H1 (cell line): ENCODE data around the gene KIF26B. TPM values are rescaled to one million over a fixed set of nuclear protein-coding genes. Genes with fewer than 3 reads are reported as not detected.

Experiments
- CTCF ChIA-PET: fragments of 300-600 bp; sonication (Branson Sonifier 250); formaldehyde crosslinking; loops from one replicate; lab custom pipeline; 2021; ENCODE audit not compliant: partially characterized antibody; lab: Charles Lee
- POLR2A ChIA-PET: fragments of 300-600 bp; sonication (Branson Sonifier 250); formaldehyde crosslinking; loops from one replicate; lab custom pipeline; 2021; ENCODE audit warnings: inconsistent platforms; ENCODE audit not compliant: partially characterized antibody; lab: Charles Lee
- DNase-seq, 2 experiments: peaks; one replicate each; pipeline versions ENCODE4 v3.0.0 to v3.0.0-alpha.2; 2010 to 2022; ENCODE audit warnings: low spot score in 2 of 2, low read depth in 1 of 2, mixed read lengths in 1 of 2
- FAIRE-seq: peaks from 2 replicates; lab custom pipeline; 2011; peaks lifted over from hg19 to GRCh38; lab: Jason Lieb, UNC
- H2AFZ ChIP-seq: 2 replicates; pipeline ENCODE4 v1.8.1; 2012; ENCODE audit warnings: low read length, inconsistent platforms
- H2AK5ac ChIP-seq: 2 replicates; pipeline ENCODE4 v1.6.1; 2013; ENCODE audit warnings: low read depth, low read length
- H2BK120ac ChIP-seq: replicated peaks from 2 replicates; pipeline ENCODE3; 2013; ENCODE audit warnings: low read depth, low read length, inconsistent platforms
- H2BK12ac ChIP-seq: 2 replicates; pipeline ENCODE4 v1.6.1; 2013; ENCODE audit warnings: low read depth, low read length
- H2BK15ac ChIP-seq: 2 replicates; pipeline ENCODE4 v1.6.1; 2013; ENCODE audit warnings: low read length
- H2BK20ac ChIP-seq: 2 replicates; pipeline ENCODE4 v1.6.1; 2013; ENCODE audit warnings: low read length
- H2BK5ac ChIP-seq: 2 replicates; pipeline ENCODE4 v1.6.1; 2013; ENCODE audit warnings: low read depth, low read length
- H3K14ac ChIP-seq: 2 replicates; pipeline ENCODE4 v1.6.1; 2013; ENCODE audit warnings: inconsistent platforms; ENCODE audit not compliant: insufficient read length
- H3K18ac ChIP-seq: 2 replicates; pipeline ENCODE4 v1.6.1; 2013; ENCODE audit warnings: low read length; ENCODE audit errors: extremely low read depth
- H3K23ac ChIP-seq: 2 replicates; pipeline ENCODE4 v1.6.1; 2013; ENCODE audit warnings: inconsistent platforms; ENCODE audit not compliant: insufficient read length
- H3K23me2 ChIP-seq: 2 replicates; pipeline ENCODE4 v1.6.1; 2013; ENCODE audit warnings: low read depth, low read length
- H3K27ac ChIP-seq: 2 replicates; pipeline ENCODE4 v1.6.1; 2011; ENCODE audit warnings: low read depth, low read length, inconsistent platforms
- H3K27me3 ChIP-seq, 4 experiments: replicated peaks in 1 of 4; 1 replicate in 1 of 4; 2 replicates in 3 of 4; pipeline versions ENCODE4 v1.6.1 to v1.8.1; 2011 to 2013; ENCODE audit warnings: low read length in 3 of 4, mild to moderate bottlenecking in 3 of 4, inconsistent platforms in 2 of 4, mixed read lengths in 2 of 4, moderate library complexity in 1 of 4; ENCODE audit not compliant: control insufficient read depth in 3 of 4, insufficient read depth in 3 of 4; ENCODE audit errors: extremely low read depth in 1 of 4
- H3K36me3 ChIP-seq, 4 experiments: 2 replicates each; pipeline versions ENCODE4 v1.6.1 to v1.8.1; 2011 to 2013; ENCODE audit warnings: mild to moderate bottlenecking in 4 of 4, low read length in 3 of 4, moderate library complexity in 2 of 4, control low read depth in 1 of 4, inconsistent platforms in 1 of 4; ENCODE audit not compliant: insufficient read depth in 4 of 4, control insufficient read depth in 2 of 4
- H3K4ac ChIP-seq: replicated peaks from 2 replicates; pipeline ENCODE3; 2013; ENCODE audit warnings: low read length, low read depth, mixed read lengths, inconsistent platforms; ENCODE audit not compliant: insufficient read length
- H3K4me1 ChIP-seq, 4 experiments: replicated peaks in 1 of 4; 1 replicate in 1 of 4; 2 replicates in 3 of 4; pipeline versions ENCODE4 v1.6.1 to v1.8.1; 2011 to 2013; ENCODE audit warnings: low read length in 3 of 4, inconsistent platforms in 2 of 4, mixed read lengths in 1 of 4; ENCODE audit not compliant: insufficient read depth in 4 of 4, control insufficient read depth in 3 of 4
- H3K4me2 ChIP-seq, 2 experiments: 2 replicates each; pipeline versions ENCODE4 v1.6.1 to v1.8.1; 2011 to 2013; ENCODE audit warnings: low read depth in 2 of 2, low read length in 2 of 2, control low read depth in 1 of 2, inconsistent platforms in 1 of 2, mild to moderate bottlenecking in 1 of 2; ENCODE audit not compliant: insufficient read depth in 1 of 2
- H3K4me3 ChIP-seq, 4 experiments: fragments of 200-600, 300-600 bp in 1 of 4; sonication (generic), shearing (Covaris generic), sonication (Bioruptor Twin) in 1 of 4; 2 replicates each; pipeline versions ENCODE4 v1.5.1 to v1.8.1; 2011 to 2016; ENCODE audit warnings: low read length in 4 of 4, low read depth in 3 of 4, control low read depth in 2 of 4, inconsistent platforms in 2 of 4, mild to moderate bottlenecking in 2 of 4, mixed read lengths in 1 of 4, moderate library complexity in 1 of 4; ENCODE audit not compliant: insufficient read depth in 2 of 4; ENCODE audit errors: extremely low read depth in 1 of 4
- H3K56ac ChIP-seq: replicated peaks from 2 replicates; pipeline ENCODE3; 2013; ENCODE audit warnings: low read depth, mild to moderate bottlenecking, mixed read lengths, low read length, inconsistent platforms; ENCODE audit not compliant: insufficient read length
- H3K79me1 ChIP-seq: 2 replicates; pipeline ENCODE4 v1.6.1; 2013; ENCODE audit warnings: low read depth, low read length, control low read depth
- H3K79me2 ChIP-seq, 2 experiments: 2 replicates each; pipeline versions ENCODE4 v1.6.1 to v1.8.1; 2012 to 2013; ENCODE audit warnings: low read length in 2 of 2, mild to moderate bottlenecking in 2 of 2, inconsistent platforms in 1 of 2; ENCODE audit not compliant: insufficient read depth in 2 of 2, control insufficient read depth in 1 of 2
- H3K9ac ChIP-seq, 4 experiments: replicated peaks in 1 of 4; 1 replicate in 1 of 4; 2 replicates in 3 of 4; pipeline versions ENCODE4 v1.6.1 to v1.8.1; 2011 to 2013; ENCODE audit warnings: low read depth in 3 of 4, low read length in 3 of 4, control low read depth in 2 of 4, mild to moderate bottlenecking in 2 of 4, moderate library complexity in 2 of 4, inconsistent platforms in 1 of 4; ENCODE audit errors: extremely low read depth in 1 of 4
- H3K9me3 ChIP-seq, 2 experiments: 2 replicates each; pipeline versions ENCODE4 v1.6.1 to v1.8.1; 2012 to 2013; ENCODE audit warnings: mild to moderate bottlenecking in 2 of 2, moderate library complexity in 2 of 2, control low read depth in 1 of 2, inconsistent platforms in 1 of 2, low read depth in 1 of 2, low read length in 1 of 2, mixed read lengths in 1 of 2; ENCODE audit not compliant: insufficient read depth in 2 of 2
- H4K20me1 ChIP-seq, 2 experiments: replicated peaks in 1 of 2; 2 replicates each; pipeline versions ENCODE3 to v1.8.1; 2011 to 2013; ENCODE audit warnings: inconsistent platforms in 2 of 2, low read length in 2 of 2, mild to moderate bottlenecking in 1 of 2; ENCODE audit not compliant: insufficient read depth in 2 of 2, control insufficient read depth in 1 of 2
- H4K5ac ChIP-seq: 2 replicates; pipeline ENCODE4 v1.6.1; 2013; ENCODE audit warnings: low read length, low read depth, mixed read lengths, inconsistent platforms; ENCODE audit not compliant: insufficient read length
- H4K8ac ChIP-seq: 2 replicates; pipeline ENCODE4 v1.8.0; 2013; ENCODE audit warnings: mild to moderate bottlenecking, moderate library complexity, low read length, inconsistent platforms; ENCODE audit not compliant: insufficient read depth; ENCODE audit errors: extremely low read depth
- H4K91ac ChIP-seq: replicated peaks from 2 replicates; pipeline ENCODE3; 2013; ENCODE audit warnings: low read length, mixed read lengths, inconsistent platforms; ENCODE audit not compliant: insufficient read length
- ASH2L ChIP-seq: fragments of 200-600, 300-600 bp; sonication (generic); IDR thresholded peaks from one replicate; pipeline ENCODE4 v1.7.1; 2017; ENCODE audit warnings: low read length
- CBX8 ChIP-seq: fragments of 300-800, 300-1000 bp; sonication (generic); IDR thresholded peaks from 2 replicates; pipeline ENCODE4 v1.7.1; 2016; ENCODE audit warnings: low read depth, low read length, borderline replicate concordance
- CREB1 ChIP-seq: IDR thresholded peaks from 2 replicates; pipeline ENCODE4 v1.6.1; 2012; ENCODE audit warnings: inconsistent platforms
- GABPA ChIP-seq: IDR thresholded peaks from 2 replicates; pipeline ENCODE4 v1.6.1; 2011; ENCODE audit warnings: mild to moderate bottlenecking, low read length, moderate library complexity, borderline replicate concordance; ENCODE audit not compliant: insufficient read depth
- MAFK ChIP-seq: IDR thresholded peaks from 2 replicates; pipeline ENCODE4 v1.6.1; 2012; ENCODE audit warnings: low read depth, mild to moderate bottlenecking, improper control_type of control experiment, low read length
- RAD21 ChIP-seq, 2 experiments: IDR thresholded peaks in 1 of 2; conservative IDR thresholded peaks in 1 of 2; 2 replicates each; pipeline ENCODE4 v1.6.1; 2011; ENCODE audit warnings: low read depth in 2 of 2, low read length in 2 of 2, improper control_type of control experiment in 1 of 2, inconsistent platforms in 1 of 2, mild to moderate bottlenecking in 1 of 2, moderate library complexity in 1 of 2
- RXRA ChIP-seq: IDR thresholded peaks from 2 replicates; pipeline ENCODE4 v1.6.1; 2011; ENCODE audit warnings: low read depth, mild to moderate bottlenecking, low read length, moderate library complexity; ENCODE audit not compliant: insufficient read depth
- SP4 ChIP-seq: IDR thresholded peaks from 2 replicates; pipeline ENCODE4 v1.6.1; 2012; ENCODE audit warnings: low read length, inconsistent platforms
- TAF7 ChIP-seq: optimal IDR thresholded peaks from 2 replicates; pipeline ENCODE3; 2011; ENCODE audit warnings: low read depth, mild to moderate bottlenecking, inconsistent platforms, low read length, moderate library complexity, borderline replicate concordance
- TCF12 ChIP-seq: IDR thresholded peaks from 2 replicates; pipeline ENCODE4 v1.6.1; 2011; ENCODE audit warnings: low read depth, mild to moderate bottlenecking, low read length
- YY1 ChIP-seq: IDR thresholded peaks from 2 replicates; pipeline ENCODE4 v1.6.1; 2011; ENCODE audit warnings: low read depth, mild to moderate bottlenecking, low read length
- WGBS, 2 experiments: shearing (Covaris generic) in 1 of 2; methylation state at CpG; one replicate each; pipeline versions ENCODE4 v1.1.6 to v1.1.7; 2013 to 2015; ENCODE audit warnings: low lambda C conversion rate in 2 of 2, mixed read lengths in 2 of 2, inconsistent platforms in 1 of 2, low coverage in 1 of 2, missing lambda C conversion rate in 1 of 2; ENCODE audit not compliant: insufficient replicate concordance in 2 of 2, insufficient coverage in 1 of 2, insufficient read length in 1 of 2; ENCODE audit errors: extremely low coverage in 1 of 2, missing lambda C conversion rate in 1 of 2; 5-methylcytosine and 5-hydroxymethylcytosine counted together
- polyA plus RNA-seq, 7 experiments: library from polyadenylated mRNA; depleted of rRNA in 3 of 7; stranded (reverse) in 5 of 7; unstranded in 2 of 7; fragments of >200 nt in 5 of 7; fragments of 200-250 nt in 2 of 7; gene quantifications; 1 replicate in 5 of 7; 2 replicates in 1 of 7; 4 replicates in 1 of 7; pipeline versions ENCODE4 v1.2.1 to v1.2.3, GENCODE V29; 2011 to 2013; ENCODE audit warnings: missing spikeins in 2 of 7, mixed read lengths in 2 of 7
- total RNA-seq: library from RNA; stranded (reverse); fragmentation: NEBNext Ultra II Directional; extraction: Animal tissue kit (Norgen Biotek cat#: 25700); gene quantifications from 2 replicates; pipeline ENCODE4 v1.2.1, GENCODE V29; 2021

KIF26B gene
- total and polyA plus RNA-seq, 2 of the 8 experiments (the other 6 are each of a cell fraction or from before 2014, with no cell fraction given) = 0.06 to 0.28 TPM

DNA sequence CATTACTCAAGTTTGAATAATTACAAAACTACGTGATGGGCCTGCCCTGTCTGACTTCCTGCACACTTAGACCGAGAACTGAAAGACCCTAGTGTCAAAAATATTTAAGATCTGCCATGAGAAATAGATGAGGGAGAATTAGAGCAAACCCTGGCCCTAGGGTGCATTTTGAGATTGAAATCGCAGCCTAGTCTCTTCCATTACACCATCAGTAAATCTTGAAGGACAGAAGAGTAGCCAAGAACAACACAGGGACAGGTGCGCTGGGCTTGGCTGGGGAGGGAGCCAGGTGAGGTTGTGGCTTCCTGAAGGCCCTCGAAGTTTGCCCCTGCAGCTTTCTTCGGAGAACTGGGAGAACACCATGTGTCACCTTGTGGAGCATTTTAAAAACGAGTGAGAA, 36.7 kb upstream of the KIF26B start:
- no peak overlapping the region for H2BK20ac ChIP-seq
- H3K14ac ChIP-seq = no peak overlapping the region
- no peak overlapping the region for H2BK120ac ChIP-seq
- H3K18ac ChIP-seq = no peak overlapping the region
- no peak overlapping the region for H2AK5ac ChIP-seq
- H2AFZ ChIP-seq = no peak overlapping the region
- H4K91ac ChIP-seq = no peak overlapping the region
- TF ChIP-seq SP4 (no peak), CREB1 (no peak), RXRA (no peak), GABPA (no peak), CBX8 (no peak), TAF7 (no peak), YY1 (no peak), RAD21 (IDR thresholded peaks at IDR 0.05 in 1 of 2, conservative IDR thresholded peaks at IDR 0.05 in 1 of 2; ENCODE audit: low read depth in 2 of 2, low read length in 2 of 2) (no peak), ASH2L (no peak), TCF12 (no peak), MAFK (no peak)
- H3K9ac ChIP-seq = no peak overlapping the region
- no peak overlapping the region for H3K4me2 ChIP-seq
- H3K79me1 ChIP-seq = no peaks in the 10 kb centered on the region; the same call in 1 of the 2 replicates
- no peaks in the 10 kb centered on the region for H3K79me2 ChIP-seq
- H2BK5ac ChIP-seq = no peak overlapping the region
- H3K27me3 ChIP-seq = no peaks in the 10 kb centered on the region
- ChIA-PET POLR2A (no interaction called here), CTCF (interaction anchor here (0.7 kb wide), 1 partner anchor 11 kb away, joined by 3 read pairs; no protein-coding TSS in a partner anchor)
- H3K27ac ChIP-seq = no peak overlapping the region
- no peaks in the 10 kb centered on the region for H3K4me1 ChIP-seq
- no peaks in the 10 kb centered on the region for H3K9me3 ChIP-seq
- no peak for FAIRE-seq
- no peak overlapping the region for H3K23ac ChIP-seq
- no peak overlapping the region for H4K5ac ChIP-seq
- H3K23me2 ChIP-seq = 0 out of 2 replicates have a peak, but pooled peaks cover 2% of the 10 kb centered on the region
- 90% methylated on average over 7 of the region's 7 CpGs; no CpG with 5 or more reads in 1 of the 2 experiments for WGBS, 2 experiments
- peaks cover 0 to 1% of the 10 kb centered on the region in 2 experiments for H4K20me1 ChIP-seq
- no peak overlapping the region for H2BK12ac ChIP-seq
- H3K4me3 ChIP-seq = no peak overlapping the region
- no peak for DNase-seq
- no peak overlapping the region for H3K4ac ChIP-seq
- H3K36me3 ChIP-seq = peaks cover 0 to 2% (median 0%) of the 10 kb centered on the region in 4 experiments; a peak in 2 of 8 replicates
- no peak overlapping the region for H3K56ac ChIP-seq
- no peak overlapping the region for H4K8ac ChIP-seq
- H2BK15ac ChIP-seq = no peak overlapping the region
